Sigmoid colon (tissue), 4 donors: ENCODE results near the gene PDZD4.

ENCODE experiments used
- CTCF ChIP-seq, 4 experiments: fragments of 450-650 bp in 3 of 4; fragments of 200-600 bp in 1 of 4; IDR thresholded peaks; one replicate each; pipeline ENCODE4 v1.5.1; 2016 to 2019; ENCODE audit warnings: antibody characterized with exemption in 4 of 4, mild to moderate bottlenecking in 3 of 4, moderate library complexity in 2 of 4
- EP300 ChIP-seq, 4 donors: sonication (generic); formaldehyde crosslinking; IDR thresholded peaks; one replicate each; pipeline ENCODE4 v1.6.1; 2017; ENCODE audit warnings: antibody characterized with exemption in 4 of 4
- POLR2AphosphoS5 ChIP-seq, 4 donors: sonication (generic); formaldehyde crosslinking; IDR thresholded peaks; one replicate each; pipeline ENCODE4 v1.6.1; 2017; ENCODE audit warnings: antibody characterized with exemption in 4 of 4

DNA sequence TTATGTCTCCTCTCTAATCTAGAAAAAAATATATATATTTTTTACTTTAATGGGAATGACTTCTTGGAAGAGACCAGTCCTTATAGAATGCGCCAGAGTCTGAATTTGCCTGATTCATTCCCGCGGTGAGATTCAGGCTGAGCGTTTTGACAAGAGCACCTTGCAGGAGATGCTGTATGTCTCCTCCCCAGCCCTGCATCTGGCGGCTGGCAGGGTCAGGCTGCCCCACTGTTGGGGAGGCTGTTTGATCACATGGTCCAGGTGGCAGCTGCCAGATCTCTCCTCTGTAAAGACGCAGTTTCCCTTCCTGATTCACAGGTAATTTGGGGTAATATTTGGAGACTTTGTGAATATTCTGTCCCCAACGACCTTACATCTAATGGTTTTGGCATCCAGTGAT lies 9.7 kb downstream of the PDZD4 start:
- TF ChIP-seq POLR2AphosphoS5 (IDR thresholded peaks at IDR 0.05) (no peak), CTCF (IDR thresholded peaks at IDR 0.05) (no peak), EP300 (IDR thresholded peaks at IDR 0.05) (no peak)
